Endothelial cell of umbilical vein (primary cell): ENCODE results near the gene PROK2. TPM values are rescaled to one million over a fixed set of nuclear protein-coding genes. Genes with fewer than 3 reads are reported as not detected.

Experiments used
- BruUV-seq: library from RNA; stranded (reverse); fragments of 400-500 nt; replicated peaks from 2 replicates; lab custom pipeline; 2021; lab: Mats Ljungman, UMichigan
- CTCF ChIA-PET: fragments of 300-600, 350-600 bp; sonication (Branson Sonifier 250); formaldehyde crosslinking; loops from one replicate; lab custom pipeline; 2021; ENCODE audit warnings: antibody characterized with exemption, inconsistent platforms; lab: Charles Lee
- POLR2A ChIA-PET: fragments of 300-600, 350-600 bp; sonication (Branson Sonifier 250); formaldehyde crosslinking; loops from one replicate; lab custom pipeline; 2021; ENCODE audit warnings: antibody characterized with exemption, inconsistent platforms; lab: Charles Lee
- DNase-seq: peaks from one replicate; pipeline ENCODE4 v3.0.0-alpha.2; 2011; ENCODE audit warnings: low read depth, low spot score
- FAIRE-seq: peaks from 2 replicates; lab custom pipeline; 2011; peaks lifted over from hg19 to GRCh38; lab: Jason Lieb, UNC
- H2AFZ ChIP-seq: 2 replicates; pipeline ENCODE4 v1.6.0; 2012; ENCODE audit warnings: low read depth, low read length, control low read depth, inconsistent platforms
- H3K27ac ChIP-seq: 2 replicates; pipeline ENCODE4 v1.5.1; 2011; ENCODE audit warnings: low read depth, mild to moderate bottlenecking, control low read depth, low read length, moderate library complexity; ENCODE audit not compliant: insufficient read depth
- H3K27me3 ChIP-seq, 2 experiments: 2 replicates each; pipeline versions ENCODE4 v1.6.0 to v1.6.1; 2011; ENCODE audit warnings: low read length in 2 of 2, mixed read lengths in 1 of 2; ENCODE audit not compliant: control insufficient read depth in 2 of 2, insufficient read depth in 2 of 2
- H3K36me3 ChIP-seq, 2 experiments: 2 replicates in 1 of 2; 3 replicates in 1 of 2; pipeline ENCODE4 v1.5.1; 2011; ENCODE audit warnings: low read length in 2 of 2, mild to moderate bottlenecking in 1 of 2, moderate library complexity in 1 of 2; ENCODE audit not compliant: control insufficient read depth in 2 of 2, insufficient read depth in 2 of 2; ENCODE audit errors: extremely low read depth in 1 of 2
- H3K4me1 ChIP-seq: 3 replicates; pipeline ENCODE4 v1.5.1; 2011; ENCODE audit warnings: mild to moderate bottlenecking, low read length; ENCODE audit not compliant: control insufficient read depth, insufficient read depth; ENCODE audit errors: extremely low read depth
- H3K4me2 ChIP-seq: 2 replicates; pipeline ENCODE4 v1.6.1; 2011; ENCODE audit warnings: low read length, control low read depth, mixed read lengths; ENCODE audit not compliant: insufficient read depth
- H3K4me3 ChIP-seq, 3 experiments: fragments of 200-600 bp in 1 of 3; sonication (generic), shearing (Covaris generic) in 1 of 3; replicated peaks in 1 of 3; 2 replicates each; pipeline ENCODE4 v1.5.1; 2011 to 2016; ENCODE audit warnings: control low read depth in 3 of 3, low read length in 3 of 3, mild to moderate bottlenecking in 2 of 3, inconsistent platforms in 1 of 3, low read depth in 1 of 3, moderate library complexity in 1 of 3; ENCODE audit not compliant: insufficient read depth in 1 of 3
- H3K79me2 ChIP-seq: 2 replicates; pipeline ENCODE4 v1.6.0; 2012; ENCODE audit warnings: low read length, inconsistent platforms; ENCODE audit not compliant: control insufficient read depth, insufficient read depth
- H3K9ac ChIP-seq: replicated peaks from 2 replicates; pipeline ENCODE3; 2011; ENCODE audit warnings: low read length, control low read depth; ENCODE audit not compliant: insufficient read depth; ENCODE audit errors: extremely low read depth
- H3K9me1 ChIP-seq: replicated peaks from 3 replicates; pipeline ENCODE4 v1.6.0; 2011; ENCODE audit warnings: mild to moderate bottlenecking, low read length; ENCODE audit not compliant: control insufficient read depth, insufficient read depth; ENCODE audit errors: extremely low read depth
- H3K9me3 ChIP-seq: replicated peaks from 2 replicates; pipeline ENCODE4 v1.5.1; 2012; ENCODE audit warnings: low read length, inconsistent platforms; ENCODE audit not compliant: control insufficient read depth, insufficient read depth
- H4K20me1 ChIP-seq: replicated peaks from 2 replicates; pipeline ENCODE3; 2011; ENCODE audit warnings: mild to moderate bottlenecking, low read length; ENCODE audit not compliant: control insufficient read depth, insufficient read depth; ENCODE audit errors: extremely low read depth
- EZH2 ChIP-seq: IDR thresholded peaks from 2 replicates; pipeline ENCODE4 v1.6.1; 2012; ENCODE audit warnings: borderline replicate concordance, low read depth, mild to moderate bottlenecking, moderate library complexity, low read length, inconsistent platforms; ENCODE audit not compliant: severe bottlenecking
- FOS ChIP-seq: IDR thresholded peaks from 2 replicates; pipeline ENCODE4 v1.6.1; 2011; ENCODE audit warnings: mild to moderate bottlenecking, low read length, moderate library complexity, borderline replicate concordance; ENCODE audit not compliant: insufficient read depth
- GATA2 ChIP-seq: IDR thresholded peaks from 2 replicates; pipeline ENCODE4 v1.7.0; 2011; ENCODE audit warnings: low read depth, mild to moderate bottlenecking, moderate library complexity, mixed read lengths, low read length; ENCODE audit not compliant: insufficient read length, insufficient read depth
- JUN ChIP-seq: IDR thresholded peaks from 2 replicates; pipeline ENCODE4 v1.6.1; 2011; ENCODE audit warnings: borderline replicate concordance, low read depth; ENCODE audit not compliant: insufficient read length, insufficient read depth
- MYC ChIP-seq: IDR thresholded peaks from one replicate; pipeline ENCODE4 v1.6.1; 2011; ENCODE audit warnings: mild to moderate bottlenecking, low read depth, low read length
- POLR2A ChIP-seq: IDR thresholded peaks from 2 replicates; pipeline ENCODE4 v1.6.1; 2012; ENCODE audit warnings: low read depth, mild to moderate bottlenecking, control low read depth, low read length
- POLR2AphosphoS5 ChIP-seq: IDR thresholded peaks from 2 replicates; pipeline ENCODE4 v1.6.1; 2012; ENCODE audit warnings: low read depth, mild to moderate bottlenecking, control low read depth, low read length, moderate library complexity; ENCODE audit not compliant: insufficient read depth
- dilution Hi-C: fragments of 300-500 bp; cut with MboI; formaldehyde crosslinking; loops from one replicate; pipeline ENCODE4 v1.15.0; 2019; ENCODE audit warnings: low sequenced_read_pairs; ENCODE audit not compliant: extremely low pct_ligation_motif_present
- intact Hi-C: fragments of 100-400 bp; cut with micrococcal nuclease; formaldehyde crosslinking; loops from one replicate; pipeline ENCODE4 v1.10.0; 2022
- polyA plus RNA-seq, 4 experiments: library from polyadenylated mRNA; depleted of rRNA in 3 of 4; stranded (reverse) in 3 of 4; unstranded in 1 of 4; fragments of >200 nt; gene quantifications; 2 replicates each; pipeline versions ENCODE4 v1.2.1 to v1.2.3, GENCODE V29; 2011 to 2012; ENCODE audit warnings: missing spikeins in 1 of 4
- total RNA-seq: library from RNA; stranded (reverse); gene quantifications from 2 replicates; pipeline ENCODE4 v1.2.3, GENCODE V29; 2021
- TF ChIP-seq, protein P1 (sequence below): IDR thresholded peaks from 2 replicates; pipeline ENCODE4 v1.6.1; 2011; ENCODE audit not compliant: insufficient read depth, insufficient read length
- TF ChIP-seq, protein P2 (sequence below), 2 donors: IDR thresholded peaks; 1 replicate in 1 of 2; 2 replicates in 1 of 2; pipeline ENCODE4 v1.5.1; 2011; ENCODE audit warnings: low read length in 2 of 2, mild to moderate bottlenecking in 2 of 2, moderate library complexity in 2 of 2, control low read depth in 1 of 2, inconsistent platforms in 1 of 2, low read depth in 1 of 2; ENCODE audit not compliant: insufficient read depth in 1 of 2; ENCODE audit errors: extremely low read depth in 1 of 2

The PROK2 gene
- total and polyA plus RNA-seq, 2 donors (not counting 3 experiments of a cell fraction or from before 2014, with no cell fraction given), result not detected

DNA sequence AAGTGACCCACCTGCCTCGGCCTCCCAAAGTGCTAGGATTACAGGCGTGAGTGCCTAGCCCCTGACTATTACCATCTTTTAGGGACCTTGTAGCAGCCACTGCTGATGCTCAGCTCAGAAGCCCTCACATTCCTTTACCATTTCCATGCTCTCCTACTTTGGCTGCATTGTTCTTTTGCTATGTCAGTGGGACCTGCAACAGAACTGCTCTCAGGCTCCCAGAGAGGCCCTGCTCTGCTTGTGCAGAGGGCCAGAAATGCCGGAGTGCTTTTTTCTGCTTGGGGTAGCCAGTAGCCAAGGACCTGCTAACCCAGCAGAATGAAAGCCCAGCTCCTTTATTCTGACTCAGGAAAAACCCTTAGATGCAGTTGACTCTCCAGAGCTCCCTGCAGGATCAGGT is 18.3 kb upstream of the PROK2 start:
- Histone ChIP-seq H3K27me3 (peaks cover 0 to 4% of the 10 kb centered on the region in 2 experiments), H3K9me1 (no peaks in the 10 kb centered on the region), H3K27ac (no peak overlapping the region), H3K4me2 (no peak overlapping the region), H2AFZ (no peak overlapping the region), H3K79me2 (no peaks in the 10 kb centered on the region), H4K20me1 (no peaks in the 10 kb centered on the region), H3K4me1 (no peaks in the 10 kb centered on the region), H3K36me3 (no peaks in the 10 kb centered on the region), H3K4me3 (no peak overlapping the region), H3K9me3 (no peaks in the 10 kb centered on the region), H3K9ac (no peak overlapping the region)
- dilution Hi-C loops, result no loop called here
- FAIRE-seq, result no peak
- intact Hi-C loops, result no loop called here
- TF ChIP-seq FOS, result no peak
- TF ChIP-seq, protein P1, sequence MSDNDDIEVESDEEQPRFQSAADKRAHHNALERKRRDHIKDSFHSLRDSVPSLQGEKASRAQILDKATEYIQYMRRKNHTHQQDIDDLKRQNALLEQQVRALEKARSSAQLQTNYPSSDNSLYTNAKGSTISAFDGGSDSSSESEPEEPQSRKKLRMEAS, result no peak
- TF ChIP-seq JUN, result no peak
- TF ChIP-seq POLR2A, result no peak
- TF ChIP-seq GATA2, result no peak
- TF ChIP-seq MYC, result no peak
- TF ChIP-seq, protein P2, sequence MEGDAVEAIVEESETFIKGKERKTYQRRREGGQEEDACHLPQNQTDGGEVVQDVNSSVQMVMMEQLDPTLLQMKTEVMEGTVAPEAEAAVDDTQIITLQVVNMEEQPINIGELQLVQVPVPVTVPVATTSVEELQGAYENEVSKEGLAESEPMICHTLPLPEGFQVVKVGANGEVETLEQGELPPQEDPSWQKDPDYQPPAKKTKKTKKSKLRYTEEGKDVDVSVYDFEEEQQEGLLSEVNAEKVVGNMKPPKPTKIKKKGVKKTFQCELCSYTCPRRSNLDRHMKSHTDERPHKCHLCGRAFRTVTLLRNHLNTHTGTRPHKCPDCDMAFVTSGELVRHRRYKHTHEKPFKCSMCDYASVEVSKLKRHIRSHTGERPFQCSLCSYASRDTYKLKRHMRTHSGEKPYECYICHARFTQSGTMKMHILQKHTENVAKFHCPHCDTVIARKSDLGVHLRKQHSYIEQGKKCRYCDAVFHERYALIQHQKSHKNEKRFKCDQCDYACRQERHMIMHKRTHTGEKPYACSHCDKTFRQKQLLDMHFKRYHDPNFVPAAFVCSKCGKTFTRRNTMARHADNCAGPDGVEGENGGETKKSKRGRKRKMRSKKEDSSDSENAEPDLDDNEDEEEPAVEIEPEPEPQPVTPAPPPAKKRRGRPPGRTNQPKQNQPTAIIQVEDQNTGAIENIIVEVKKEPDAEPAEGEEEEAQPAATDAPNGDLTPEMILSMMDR (IDR thresholded peaks at IDR 0.05; ENCODE audit: extremely low read depth in 1 of 2, insufficient read depth in 1 of 2, low read depth in 1 of 2, low read length in 2 of 2), result no peak
- no peak for TF ChIP-seq EZH2
- TF ChIP-seq POLR2AphosphoS5, result no peak
- BruUV-seq, result no TSS peak
- POLR2A ChIA-PET, result interaction anchor here (0.6 kb wide), 1 partner anchor 10 kb away, joined by 4 read pairs; no protein-coding TSS in a partner anchor
- CTCF ChIA-PET, result interaction anchor here (1.4 kb wide), 1 partner anchor 17 kb away, joined by 3 read pairs; no protein-coding TSS in a partner anchor
- DNase-seq, result no peak
